Adrenal gland (tissue), 12 donors: ENCODE measurements around the gene SDK1. TPM values are rescaled to one million over a fixed set of nuclear protein-coding genes. Genes with fewer than 3 reads are reported as not detected.

Experiments used
- DNase-seq, 7 donors: peaks; one replicate each; pipeline ENCODE4 v3.0.0-alpha.2; 2019 to 2020
- H3K27ac ChIP-seq, 5 donors: fragments of 200-600 bp; sonication (generic) in 4 of 5; 1 replicate in 3 of 5; 2 replicates in 2 of 5; pipeline versions ENCODE4 v1.5.1 to v1.8.0; 2016 to 2020; ENCODE audit warnings: mild to moderate bottlenecking in 1 of 5
- H3K27me3 ChIP-seq: fragments of 200-600 bp; 2 replicates; pipeline ENCODE4 v1.8.0; 2021
- H3K36me3 ChIP-seq, 2 donors: fragments of 200-600 bp; replicated peaks in 1 of 2; 1 replicate in 1 of 2; 2 replicates in 1 of 2; pipeline versions ENCODE4 v1.5.1 to v1.8.0; 2018 to 2022
- H3K4me1 ChIP-seq, 2 donors: fragments of 200-600 bp; replicated peaks in 1 of 2; 1 replicate in 1 of 2; 2 replicates in 1 of 2; pipeline versions ENCODE4 v1.5.1 to v1.8.0; 2018 to 2021
- H3K4me3 ChIP-seq, 4 donors: fragments of 200-600 bp; sonication (generic) in 3 of 4; one replicate each; pipeline ENCODE4 v1.5.1; 2016 to 2018
- H3K9me3 ChIP-seq, 3 donors: fragments of 200-600 bp; sonication (generic) in 1 of 3; replicated peaks in 1 of 3; 1 replicate in 2 of 3; 2 replicates in 1 of 3; pipeline versions ENCODE4 v1.5.1 to v1.8.0; 2016 to 2021
- CTCF ChIP-seq, 6 experiments: fragments of 450-650 bp in 4 of 6; fragments of 200-600 bp in 2 of 6; sonication (generic) in 1 of 6; IDR thresholded peaks; 1 replicate in 5 of 6; 2 replicates in 1 of 6; pipeline versions ENCODE4 v1.5.1 to v1.8.0; 2016 to 2021; ENCODE audit warnings: antibody characterized with exemption in 6 of 6, mild to moderate bottlenecking in 2 of 6, moderate library complexity in 1 of 6
- POLR2A ChIP-seq, 2 donors: fragments of 450-650 bp; IDR thresholded peaks; one replicate each; pipeline ENCODE4 v1.6.1; 2017; ENCODE audit warnings: antibody characterized with exemption in 2 of 2, mild to moderate bottlenecking in 2 of 2, moderate library complexity in 1 of 2
- WGBS, 4 donors: extraction: QIAGEN DNeasy Blood & Tissue Kit in 2 of 4; methylation state at CpG; one replicate each; pipeline versions ENCODE4 v1.1.5 to v1.1.7; 2013 to 2017; 5-methylcytosine and 5-hydroxymethylcytosine counted together
- intact Hi-C, 2 donors: fragments of 100-400 bp; cut with DNase I; formaldehyde crosslinking; loops; one replicate each; pipeline versions ENCODE4 v1.14.1 to v1.15.0; 2022 to 2023
- polyA plus RNA-seq, 3 donors: library from polyadenylated mRNA; stranded (reverse); fragments of 200-250 nt in 2 of 3; fragments of 350-450 nt in 1 of 3; fragmentation: Illumina TruSeq in 1 of 3; extraction: RNeasy Lipid Tissue Mini Kit (QIAGEN cat#74804) in 1 of 3; gene quantifications; one replicate each; pipeline ENCODE4 v1.2.3, GENCODE V29; 2013 to 2014
- total RNA-seq, 9 donors: library from RNA; depleted of rRNA in 4 of 9; stranded (reverse); fragments of >200 nt in 4 of 9; fragments of 120-200 nt in 1 of 9; fragmentation: NEBNext Ultra II Directional in 1 of 9; extraction: Animal tissue kit (Norgen Biotek cat#: 25700) in 1 of 9; gene quantifications; one replicate each; pipeline versions ENCODE4 v1.1.0 to v1.2.4, GENCODE V29; 2013 to 2023
- donor health status: healthy with polysubstance abuse.
- donor health status: Bipolar disorder and iron deficiency.
- donor health status: DM: yes; HTN: yes; CAD: no.
- donor health status: DM: no; HTN: no; CAD: no.
- donor health status: DM: no; HTN: no; CAD: no.
- donor health status: DM: yes; HTN: yes; CAD: no.

Gene SDK1
- total and polyA plus RNA-seq, 12 donors, result 0.50 to 3.6 (median 1.5) TPM

- Histone ChIP-seq H3K36me3 (no peaks in the 10 kb centered on the region), H3K4me3 (no peak overlapping the region), H3K27ac (no peak overlapping the region), H3K27me3 (no peaks in the 10 kb centered on the region), H3K9me3 (no peaks in the 10 kb centered on the region), H3K4me1 (no peaks in the 10 kb centered on the region)
- intact Hi-C loops, result no loop called here
- 78 to 88% (median 85%) methylated on average over 5 of the region's 5 CpGs for WGBS, 4 donors
- no peak for DNase-seq
- no peak for TF ChIP-seq POLR2A (IDR thresholded peaks at IDR 0.05)
- TF ChIP-seq CTCF (IDR thresholded peaks at IDR 0.05), result no peak
Observed at GRCh38 chr7:3760651-3761050, 459.6 kb downstream of the SDK1 start.

- DNase-seq, result no peak
- Histone ChIP-seq H3K4me1 (no peaks in the 10 kb centered on the region), H3K36me3 (no peaks in the 10 kb centered on the region), H3K4me3 (no peak overlapping the region), H3K27me3 (no peaks in the 10 kb centered on the region), H3K9me3 (no peaks in the 10 kb centered on the region), H3K27ac (no peak overlapping the region)
- intact Hi-C loops, result no loop called here
- TF ChIP-seq POLR2A (IDR thresholded peaks at IDR 0.05), result no peak
- TF ChIP-seq CTCF (IDR thresholded peaks at IDR 0.05), result no peak
- 81 to 90% (median 83%) methylated on average over 9 to 11 of the region's 11 CpGs for whole genome bisulfite sequencing, 4 donors
Observed at GRCh38 chr7:3762146-3762831, 461.2 kb downstream of the SDK1 start.

- Histone ChIP-seq H3K27ac (no peak overlapping the region), H3K4me3 (no peak overlapping the region), H3K27me3 (no peaks in the 10 kb centered on the region), H3K9me3 (no peaks in the 10 kb centered on the region), H3K36me3 (no peaks in the 10 kb centered on the region), H3K4me1 (no peaks in the 10 kb centered on the region)
- no peak for DNase-seq
- no peak for TF ChIP-seq CTCF (IDR thresholded peaks at IDR 0.05)
- TF ChIP-seq POLR2A (IDR thresholded peaks at IDR 0.05), result no peak
- 64 to 67% (median 65%) methylated on average over 9 of the region's 9 CpGs for WGBS, 4 donors
- intact Hi-C loops, result no loop called here
Observed at GRCh38 chr7:3767917-3768777, 467.1 kb downstream of the SDK1 start.

DNA sequence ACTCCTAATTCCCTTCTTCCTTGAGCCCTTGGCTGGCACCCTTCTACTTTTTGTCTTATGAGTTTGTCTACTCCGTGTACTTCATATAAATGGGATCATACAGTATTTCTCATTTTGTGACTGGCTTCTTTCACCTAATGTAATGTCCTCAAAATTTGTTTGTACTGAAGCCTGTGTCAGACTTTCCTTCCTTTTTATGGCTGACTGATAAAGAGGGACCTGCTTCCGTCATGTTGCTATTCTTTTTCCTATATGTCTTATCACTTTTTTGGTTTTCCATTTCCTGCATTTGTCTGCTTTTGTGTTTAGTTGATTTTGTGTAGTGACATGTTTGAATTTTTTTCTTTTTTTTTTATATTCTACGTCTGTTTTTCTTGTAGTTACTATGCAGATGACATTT, 470.9 kb downstream of the SDK1 start:
- no peak overlapping the region for H3K4me3 ChIP-seq
- WGBS, 4 donors, result 53 to 67% (median 62%) methylated on average over 3 of the region's 3 CpGs

More for the DNA sequence above, 470.9 kb downstream of the SDK1 start:
- Histone ChIP-seq H3K9me3 (no peaks in the 10 kb centered on the region), H3K27me3 (no peaks in the 10 kb centered on the region), H3K36me3 (no peaks in the 10 kb centered on the region), H3K27ac (no peak overlapping the region), H3K4me1 (no peaks in the 10 kb centered on the region)
- TF ChIP-seq POLR2A (IDR thresholded peaks at IDR 0.05) (no peak), CTCF (IDR thresholded peaks at IDR 0.05) (no peak)
- DNase-seq, result no peak
- intact Hi-C loops, result no loop called here
